NCI-H2196 (cell line): Measurements from ENCODE around the gene ARSH.
"Not testable (repeated sequence)": the region's sequence is repeated elsewhere in the genome, so short reads cannot be mapped to it uniquely, and the experiment has no call there.

ENCODE experiments used
- DNase-seq: peaks from one replicate; lab custom pipeline; 2025; ENCODE audit not compliant: unreplicated experiment; lab: John Stamatoyannopoulos, UW

Gene ARSH

GRCh38 chrX:3006495-3006894 is at the start of gene ARSH:
ARSH (plus strand) TSS chrX:3006546; CDS start chrX:3006613, 67 bp downstream.
- DNase-seq: no peak

GRCh38 chrX:2958199-2958598 is 48.1 kb upstream of the ARSH start:
- DNase-seq: no peak

- DNase-seq: no peak
Measured at GRCh38 chrX:2960861-2961515, 45.4 kb upstream of the ARSH start.

GRCh38 chrX:2962381-2962780 is 44.0 kb upstream of the ARSH start:
- DNase-seq: no peak

GRCh38 chrX:2963449-2963848 is 42.9 kb upstream of the ARSH start:
- DNase-seq: not testable (repeated sequence)

DNA sequence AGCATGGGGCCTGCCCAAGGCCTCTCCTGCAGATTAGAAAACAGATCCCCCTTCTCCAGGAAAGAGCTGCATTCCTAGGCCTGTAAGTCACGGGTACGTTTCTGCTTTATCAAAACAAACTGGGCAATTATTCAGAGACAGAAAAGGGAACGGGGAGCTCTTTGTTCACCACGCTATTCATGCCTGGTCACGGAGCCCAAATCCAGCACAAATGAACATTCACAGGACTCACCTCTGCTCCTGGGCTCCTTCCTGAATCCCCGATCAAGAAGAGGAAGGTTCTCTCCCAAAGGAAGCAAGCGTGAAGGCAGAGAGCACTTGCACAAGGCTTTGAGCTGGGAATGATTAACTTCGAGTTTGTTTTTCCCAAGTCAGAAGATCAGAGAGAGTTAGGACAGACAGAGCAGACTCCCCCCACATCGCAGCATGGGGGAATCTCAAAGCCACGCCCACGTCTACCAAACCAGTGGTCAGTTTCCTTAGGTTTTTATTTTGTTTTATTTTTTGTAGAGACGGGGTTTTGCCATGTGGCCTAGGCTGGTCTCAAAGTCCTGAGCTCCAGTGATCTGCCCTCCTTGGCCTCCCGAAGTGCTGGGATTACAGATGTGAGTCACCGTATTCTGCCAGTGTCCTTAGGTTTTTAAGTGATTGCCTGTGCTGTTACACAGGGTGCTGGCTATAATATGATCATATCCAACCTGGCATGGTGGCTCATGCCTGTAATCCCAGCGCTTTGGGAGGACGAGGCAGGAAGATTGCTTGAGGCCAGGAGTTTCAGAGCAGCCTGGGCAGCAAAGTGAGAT is 42.2 kb upstream of the ARSH start:
- DNase-seq: not testable (repeated sequence)

GRCh38 chrX:2965965-2966364 is 40.4 kb upstream of the ARSH start:
- DNase-seq: no peak

DNA sequence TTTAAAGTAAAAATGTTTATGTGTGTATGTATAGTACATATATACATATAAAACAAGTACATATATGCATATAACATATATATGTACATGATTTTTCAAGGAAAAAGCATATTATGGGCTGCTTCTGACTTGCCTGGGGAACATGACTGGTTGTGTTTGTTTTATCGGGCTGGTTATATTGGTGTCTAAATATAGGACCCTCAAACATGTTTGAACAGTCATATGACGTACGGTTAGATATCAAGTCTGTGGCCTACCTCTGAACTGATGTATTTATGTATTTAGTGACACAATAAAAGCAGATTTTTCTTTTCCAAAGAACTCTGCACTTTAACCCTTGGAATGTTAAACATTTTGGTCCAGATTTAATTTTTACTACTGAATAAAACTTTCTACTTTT is 39.3 kb upstream of the ARSH start:
- no peak for DNase-seq

DNA sequence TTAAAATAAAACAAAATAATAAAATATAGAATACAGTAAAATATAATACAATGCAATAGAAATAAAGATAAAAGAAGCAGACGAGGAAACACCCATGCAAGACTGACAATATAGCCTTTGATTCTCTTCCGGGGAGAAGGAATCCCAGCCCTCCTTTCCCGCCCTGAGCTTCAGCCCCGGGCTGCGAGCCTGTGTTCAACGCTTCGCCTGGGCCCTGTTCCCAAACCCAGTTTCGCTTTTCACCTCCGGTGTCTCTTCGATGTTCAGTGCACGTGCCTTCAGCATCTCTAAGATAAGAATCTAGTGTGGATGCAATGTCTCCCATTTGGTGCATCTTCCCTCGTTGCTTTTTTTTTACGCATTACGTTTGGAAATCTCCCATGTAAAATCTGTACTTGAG is 38.8 kb upstream of the ARSH start:
- DNase-seq: no peak

- DNase-seq: no peak
Measured at GRCh38 chrX:2967998-2968909, 38.1 kb upstream of the ARSH start.

GRCh38 chrX:2969021-2969420 is 37.3 kb upstream of the ARSH start:
- no peak for DNase-seq

DNA sequence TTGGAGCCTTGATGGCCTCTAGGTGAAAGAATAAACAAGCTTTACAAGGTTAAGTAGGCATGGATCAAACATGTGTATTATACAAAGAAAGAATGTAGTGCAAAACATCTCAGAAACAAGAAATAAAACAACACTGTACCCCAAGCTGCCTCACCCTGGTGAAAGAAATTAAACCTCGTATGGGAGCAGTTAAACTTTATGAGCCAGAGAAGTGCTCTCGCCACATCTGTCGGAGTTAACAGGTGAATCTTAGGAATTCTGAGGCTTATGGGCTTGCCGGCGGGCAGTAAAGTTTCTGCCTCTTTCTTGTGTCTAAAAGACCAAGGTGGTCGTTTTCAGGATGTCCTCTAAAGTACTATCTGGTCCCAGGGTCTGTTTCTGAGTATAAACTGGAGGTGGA is 34.0 kb upstream of the ARSH start:
- DNase-seq: no peak

DNA sequence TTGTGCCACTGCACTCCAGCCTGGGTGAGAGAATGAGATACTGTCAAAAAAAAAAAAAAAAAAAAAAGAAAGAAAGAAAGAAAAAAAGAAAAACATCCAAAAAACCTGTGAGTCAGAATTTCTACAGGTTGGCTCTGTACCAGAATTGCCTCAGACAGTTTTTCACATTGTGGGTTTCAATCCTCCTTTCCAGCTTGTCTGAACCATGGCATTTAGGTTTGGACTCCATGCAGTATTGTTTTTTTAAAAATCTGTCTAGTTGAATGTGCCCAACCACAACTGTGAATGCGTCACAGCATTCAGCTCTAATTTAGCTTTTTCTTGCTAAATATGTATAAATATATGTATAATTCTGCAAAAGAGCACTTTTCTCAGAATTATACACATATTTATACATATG is 31.4 kb upstream of the ARSH start:
- no peak for DNase-seq

DNA sequence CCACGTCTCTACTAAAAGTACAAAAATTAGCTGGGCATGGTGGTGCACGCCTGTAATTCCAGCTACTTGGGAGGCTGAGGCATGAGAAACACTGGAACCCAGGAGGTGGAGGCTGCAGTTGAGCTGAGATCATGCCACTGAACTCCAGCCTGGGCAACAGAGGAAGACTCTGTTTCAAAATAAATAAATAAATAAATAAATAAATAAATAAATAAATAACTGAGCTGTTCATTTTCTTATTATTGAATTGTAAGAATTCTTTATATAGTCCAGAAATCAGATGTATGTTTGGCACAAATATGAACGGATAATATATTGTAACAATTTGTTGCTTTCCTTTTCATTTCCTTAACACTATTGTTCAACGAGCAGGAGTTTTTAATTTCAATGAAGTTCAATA is 27.7 kb upstream of the ARSH start:
- DNase-seq: not testable (repeated sequence)

- DNase-seq: no peak
Measured at GRCh38 chrX:2984342-2984741, 22.0 kb upstream of the ARSH start.

GRCh38 chrX:2989565-2989964 is 16.8 kb upstream of the ARSH start:
- DNase-seq: no peak

- no peak for DNase-seq
Measured at GRCh38 chrX:3010532-3010931, 4.2 kb downstream of the ARSH start.

DNA sequence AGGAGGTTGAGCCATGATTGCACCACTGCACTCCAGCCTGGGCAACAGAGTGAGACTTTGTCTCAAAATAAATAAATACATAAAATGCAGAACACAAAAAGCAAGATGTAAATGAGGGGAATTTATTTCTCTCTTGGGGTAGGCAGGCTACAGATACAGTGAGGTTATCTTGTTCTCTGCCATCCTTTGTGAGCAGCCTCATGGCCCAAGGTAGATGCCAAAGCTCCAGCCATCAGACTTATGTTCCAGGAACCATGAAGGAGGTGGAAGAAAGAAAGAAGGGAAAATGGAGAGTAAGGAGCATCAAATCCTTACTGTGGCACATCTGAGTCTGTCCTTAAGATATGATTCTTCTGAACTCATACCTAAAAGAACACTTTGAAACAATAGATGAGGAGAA is 11.1 kb downstream of the ARSH start:
- DNase-seq: no peak

GRCh38 chrX:3024176-3024575 is 17.8 kb downstream of the ARSH start:
- no peak for DNase-seq

GRCh38 chrX:3026074-3026815 is 19.9 kb downstream of the ARSH start:
- no peak for DNase-seq

- DNase-seq: no peak
Measured at GRCh38 chrX:3029129-3029528, 22.8 kb downstream of the ARSH start.
